Measurements from ENCODE around the gene INPP5A. TPM values are rescaled to one million over a fixed set of nuclear protein-coding genes. Genes with fewer than 3 reads are reported as not detected.

Gene INPP5A
- total RNA-seq, 1 donor from 2014 or later, result 29.5 TPM

GRCh38 chr10:132511121-132512051, 26.2 kb upstream of the INPP5A start:
- Histone ChIP-seq H3K27me3 (ENCODE audit: control insufficient read depth, insufficient read depth, low read length) (peaks cover 6% of the 10 kb centered on the region), H3K4me3 (ENCODE audit: low read depth, low read length) (no peak overlapping the region), H3K36me3 (ENCODE audit: control insufficient read depth, insufficient read depth, low read length) (no peaks in the 10 kb centered on the region)
- no peak for FAIRE-seq
- TF ChIP-seq, protein P1, sequence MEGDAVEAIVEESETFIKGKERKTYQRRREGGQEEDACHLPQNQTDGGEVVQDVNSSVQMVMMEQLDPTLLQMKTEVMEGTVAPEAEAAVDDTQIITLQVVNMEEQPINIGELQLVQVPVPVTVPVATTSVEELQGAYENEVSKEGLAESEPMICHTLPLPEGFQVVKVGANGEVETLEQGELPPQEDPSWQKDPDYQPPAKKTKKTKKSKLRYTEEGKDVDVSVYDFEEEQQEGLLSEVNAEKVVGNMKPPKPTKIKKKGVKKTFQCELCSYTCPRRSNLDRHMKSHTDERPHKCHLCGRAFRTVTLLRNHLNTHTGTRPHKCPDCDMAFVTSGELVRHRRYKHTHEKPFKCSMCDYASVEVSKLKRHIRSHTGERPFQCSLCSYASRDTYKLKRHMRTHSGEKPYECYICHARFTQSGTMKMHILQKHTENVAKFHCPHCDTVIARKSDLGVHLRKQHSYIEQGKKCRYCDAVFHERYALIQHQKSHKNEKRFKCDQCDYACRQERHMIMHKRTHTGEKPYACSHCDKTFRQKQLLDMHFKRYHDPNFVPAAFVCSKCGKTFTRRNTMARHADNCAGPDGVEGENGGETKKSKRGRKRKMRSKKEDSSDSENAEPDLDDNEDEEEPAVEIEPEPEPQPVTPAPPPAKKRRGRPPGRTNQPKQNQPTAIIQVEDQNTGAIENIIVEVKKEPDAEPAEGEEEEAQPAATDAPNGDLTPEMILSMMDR (IDR thresholded peaks at IDR 0.05; ENCODE audit: insufficient read depth, low read length, severe bottlenecking), result no peak
- no peak for DNase-seq (ENCODE audit: low read depth)

GRCh38 chr10:132512052-132512442, 25.5 kb upstream of the INPP5A start:
- no peak for FAIRE-seq

DNA sequence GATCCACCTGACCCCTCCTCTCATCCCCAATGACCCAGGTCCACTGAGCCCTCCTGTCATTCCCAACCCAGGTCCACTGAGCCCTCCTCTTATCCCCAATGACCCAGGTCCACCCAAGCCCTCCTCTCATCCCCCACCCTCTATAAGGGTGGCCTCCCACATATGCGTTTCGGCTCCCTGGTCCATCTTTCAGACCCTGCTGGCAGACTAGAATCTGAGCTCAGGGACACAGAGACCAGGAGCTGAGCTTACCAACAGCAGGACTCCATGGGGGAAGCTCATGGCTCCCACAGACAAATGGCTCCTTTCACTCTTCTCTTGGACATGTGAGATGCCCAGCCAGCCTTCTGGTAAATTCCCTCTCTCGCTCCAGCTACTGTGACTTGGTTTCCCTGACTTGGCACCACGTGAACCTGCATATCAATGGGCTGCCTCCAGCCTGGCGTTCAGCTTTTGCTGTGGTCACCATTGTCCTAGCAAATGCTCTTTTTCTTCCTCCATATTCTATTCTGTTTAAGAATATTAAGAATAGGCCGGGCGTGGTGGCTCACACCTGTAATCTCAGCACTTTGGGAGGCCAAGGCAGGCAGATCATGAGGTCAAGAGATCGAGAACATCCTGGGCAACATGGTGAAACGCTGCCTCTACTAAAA, 24.8 kb upstream of the INPP5A start:
- no peaks in the 10 kb centered on the region for H3K36me3 ChIP-seq (ENCODE audit: control insufficient read depth, insufficient read depth, low read length)
- no peak overlapping the region for H3K4me3 ChIP-seq (ENCODE audit: low read depth, low read length)
- FAIRE-seq, result peak; percentile 36
- peaks cover 6% of the 10 kb centered on the region for H3K27me3 ChIP-seq (ENCODE audit: control insufficient read depth, insufficient read depth, low read length)
- TF ChIP-seq, protein P1 (IDR thresholded peaks at IDR 0.05; ENCODE audit: insufficient read depth, low read length, severe bottlenecking), result no peak
- no peak for DNase-seq (ENCODE audit: low read depth)

More at GRCh38 chr10:132512052-132512442, 25.5 kb upstream of the INPP5A start:
- TF ChIP-seq, protein P1 (IDR thresholded peaks at IDR 0.05; ENCODE audit: insufficient read depth, low read length, severe bottlenecking), result no peak
- no peaks in the 10 kb centered on the region for H3K36me3 ChIP-seq (ENCODE audit: control insufficient read depth, insufficient read depth, low read length)
- H3K4me3 ChIP-seq (ENCODE audit: low read depth, low read length), result no peak overlapping the region
- peaks cover 6% of the 10 kb centered on the region for H3K27me3 ChIP-seq (ENCODE audit: control insufficient read depth, insufficient read depth, low read length)
- no peak for DNase-seq (ENCODE audit: low read depth)

DNA sequence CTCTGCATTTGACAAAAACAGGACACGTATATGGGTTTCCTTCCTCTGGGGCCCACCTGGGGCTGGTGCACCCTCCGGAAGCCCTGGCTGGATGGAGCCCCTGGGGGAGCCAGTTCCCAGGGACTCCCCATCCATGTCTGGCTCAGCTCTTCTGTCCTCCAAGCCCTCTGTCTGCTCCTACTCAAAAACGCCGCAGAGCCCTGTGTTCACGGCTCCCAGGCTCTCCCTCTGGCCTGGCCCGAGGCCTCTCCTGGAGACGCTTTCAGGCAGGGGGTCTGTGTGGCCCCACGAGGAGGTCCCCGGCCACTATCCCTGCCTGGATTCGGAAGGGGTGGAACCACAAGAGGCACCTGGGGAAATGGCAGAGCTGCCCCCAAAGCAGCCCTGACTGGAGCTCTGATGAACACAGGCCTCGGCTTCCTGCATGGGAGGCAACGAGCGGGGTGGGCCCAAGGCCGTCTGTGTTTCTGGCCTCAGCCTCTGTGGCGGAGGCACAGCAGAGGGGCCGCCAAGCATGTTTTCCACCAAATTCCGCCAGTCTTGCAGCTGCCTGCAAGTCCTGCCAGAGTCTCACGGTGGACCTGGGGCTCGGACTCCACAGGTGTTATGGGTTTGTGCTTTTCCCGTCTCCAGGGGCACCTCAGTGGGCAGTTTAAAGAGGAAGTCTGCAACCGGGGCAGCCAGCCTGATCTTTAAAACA, 22.6 kb upstream of the INPP5A start:
- FAIRE-seq, result no peak
- Histone ChIP-seq H3K4me3 (ENCODE audit: low read depth, low read length) (no peak overlapping the region), H3K36me3 (ENCODE audit: control insufficient read depth, insufficient read depth, low read length) (no peaks in the 10 kb centered on the region), H3K27me3 (ENCODE audit: control insufficient read depth, insufficient read depth, low read length) (peaks cover 6% of the 10 kb centered on the region)
- DNase-seq (ENCODE audit: low read depth), result no peak
- TF ChIP-seq, protein P1 (IDR thresholded peaks at IDR 0.05; ENCODE audit: insufficient read depth, low read length, severe bottlenecking), result no peak

DNA sequence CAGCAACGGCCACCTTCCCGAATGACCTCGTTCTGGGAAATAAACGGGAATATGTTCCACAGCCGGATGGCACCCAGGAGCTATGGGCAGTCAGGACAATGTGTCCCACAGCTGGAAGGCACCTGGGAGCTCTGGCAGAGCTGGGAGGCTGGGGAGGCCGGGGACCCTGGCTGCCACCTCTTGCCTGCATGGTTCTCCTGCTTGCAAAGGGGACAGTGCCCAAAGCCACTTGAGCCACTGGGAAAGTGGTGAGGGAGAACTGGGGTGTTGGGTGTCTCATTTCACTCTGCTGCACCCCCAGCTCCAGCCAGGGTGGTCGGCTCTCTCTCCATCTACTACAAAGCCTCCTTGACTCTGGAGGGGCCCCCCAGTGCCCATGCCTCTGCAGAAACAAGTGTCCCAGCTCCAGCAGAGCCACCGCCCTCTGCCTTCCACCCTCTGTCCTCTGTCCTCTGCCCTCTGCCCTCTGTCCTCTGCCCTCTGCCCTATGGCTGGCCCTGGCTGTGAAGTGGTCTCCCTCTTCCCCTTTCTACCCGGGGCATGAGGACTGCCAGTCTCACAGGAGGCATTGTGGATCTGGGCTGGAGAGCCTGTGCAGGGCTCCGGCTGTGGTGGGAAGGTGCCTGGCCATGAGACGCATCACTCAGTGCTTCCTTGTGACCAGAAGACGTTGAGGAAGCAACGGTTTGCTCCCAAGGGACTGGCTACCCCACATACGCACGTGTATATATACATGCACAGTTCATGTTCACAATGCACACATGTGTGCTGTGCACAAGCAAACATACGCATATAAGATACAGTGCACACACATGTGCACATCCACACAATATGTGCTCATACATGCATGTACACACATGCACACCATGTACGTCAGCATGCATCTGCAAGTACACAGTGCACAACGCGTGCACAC, 21.5 kb upstream of the INPP5A start:
- no peak for DNase-seq (ENCODE audit: low read depth)
- no peak overlapping the region for H3K4me3 ChIP-seq (ENCODE audit: low read depth, low read length)
- H3K36me3 ChIP-seq (ENCODE audit: control insufficient read depth, insufficient read depth, low read length), result no peaks in the 10 kb centered on the region
- H3K27me3 ChIP-seq (ENCODE audit: control insufficient read depth, insufficient read depth, low read length), result peaks cover 6% of the 10 kb centered on the region
- TF ChIP-seq, protein P1 (IDR thresholded peaks at IDR 0.05; ENCODE audit: insufficient read depth, low read length, severe bottlenecking), result no peak
- no peak for FAIRE-seq

Measured in bronchial epithelial cell (primary cell).